OCI-LY7 (cell line): ENCODE data around the gene EGLN2.

Experiments used
- EZH2phosphoT487 ChIP-seq: fragments of 200-600 bp; sonication (generic); IDR thresholded peaks from 2 replicates; pipeline ENCODE4 v1.6.1; 2018; ENCODE audit warnings: low read depth, borderline replicate concordance, mild to moderate bottlenecking, mixed run types, antibody characterized with exemption, low read length, moderate library complexity, mixed read lengths
- TF ChIP-seq, protein P1 (sequence below): fragments of 200-600 bp; sonication (generic); conservative IDR thresholded peaks from 2 replicates; pipeline ENCODE4 v1.5.1; 2014; ENCODE audit warnings: mild to moderate bottlenecking, antibody characterized with exemption, low read length, moderate library complexity, mixed read lengths

DNA sequence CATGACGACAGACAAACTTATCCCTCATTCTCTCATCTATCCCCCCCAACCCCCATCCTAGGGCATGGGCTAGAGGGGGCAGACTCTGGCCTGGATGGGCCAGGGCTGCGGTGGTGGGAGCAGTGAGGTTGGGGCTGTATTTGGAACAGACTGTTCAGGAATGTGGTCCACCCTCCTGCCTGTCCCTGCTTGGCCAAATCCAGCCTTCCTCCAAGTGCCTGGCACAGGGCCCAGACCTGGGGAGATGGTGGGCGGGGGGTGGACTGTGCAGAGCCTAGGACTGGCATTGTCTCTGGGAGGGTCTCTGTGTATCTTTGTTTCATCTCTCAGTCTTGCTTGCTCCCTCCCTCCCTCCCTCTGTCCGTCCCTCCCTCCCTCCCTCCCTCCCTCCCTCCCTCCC lies 14.2 kb downstream of the EGLN2 start:
- TF ChIP-seq, protein P1, sequence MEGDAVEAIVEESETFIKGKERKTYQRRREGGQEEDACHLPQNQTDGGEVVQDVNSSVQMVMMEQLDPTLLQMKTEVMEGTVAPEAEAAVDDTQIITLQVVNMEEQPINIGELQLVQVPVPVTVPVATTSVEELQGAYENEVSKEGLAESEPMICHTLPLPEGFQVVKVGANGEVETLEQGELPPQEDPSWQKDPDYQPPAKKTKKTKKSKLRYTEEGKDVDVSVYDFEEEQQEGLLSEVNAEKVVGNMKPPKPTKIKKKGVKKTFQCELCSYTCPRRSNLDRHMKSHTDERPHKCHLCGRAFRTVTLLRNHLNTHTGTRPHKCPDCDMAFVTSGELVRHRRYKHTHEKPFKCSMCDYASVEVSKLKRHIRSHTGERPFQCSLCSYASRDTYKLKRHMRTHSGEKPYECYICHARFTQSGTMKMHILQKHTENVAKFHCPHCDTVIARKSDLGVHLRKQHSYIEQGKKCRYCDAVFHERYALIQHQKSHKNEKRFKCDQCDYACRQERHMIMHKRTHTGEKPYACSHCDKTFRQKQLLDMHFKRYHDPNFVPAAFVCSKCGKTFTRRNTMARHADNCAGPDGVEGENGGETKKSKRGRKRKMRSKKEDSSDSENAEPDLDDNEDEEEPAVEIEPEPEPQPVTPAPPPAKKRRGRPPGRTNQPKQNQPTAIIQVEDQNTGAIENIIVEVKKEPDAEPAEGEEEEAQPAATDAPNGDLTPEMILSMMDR = no peak
- TF ChIP-seq EZH2phosphoT487 = no peak
